Measurements from ENCODE around the gene COL4A2.
"Not testable (repeated sequence)": the region's sequence is repeated elsewhere in the genome, so short reads cannot be mapped to it uniquely, and the experiment has no call there.

COL4A2 gene

DNA sequence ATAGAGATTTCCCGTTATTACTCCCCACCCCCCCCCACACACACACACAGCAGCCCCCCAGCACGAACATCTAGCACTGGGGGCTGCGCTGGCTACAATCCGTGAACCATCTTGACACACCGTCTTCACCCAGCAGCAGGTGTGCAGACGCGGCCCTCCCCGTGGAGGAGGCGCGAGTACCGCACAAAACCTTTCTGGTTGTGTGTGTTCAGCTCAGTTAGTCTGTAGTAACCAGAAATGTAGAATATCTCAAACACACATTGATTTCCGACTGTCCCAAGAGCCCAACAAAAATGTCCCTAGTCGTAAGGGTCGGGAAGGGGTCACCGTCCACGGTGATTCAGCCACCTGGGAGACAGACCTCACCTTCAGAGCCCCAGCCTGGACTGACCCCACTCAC lies 131.7 kb downstream of the COL4A2 start:
- DNase-seq (ENCODE audit: low read depth), result no peak

DNA sequence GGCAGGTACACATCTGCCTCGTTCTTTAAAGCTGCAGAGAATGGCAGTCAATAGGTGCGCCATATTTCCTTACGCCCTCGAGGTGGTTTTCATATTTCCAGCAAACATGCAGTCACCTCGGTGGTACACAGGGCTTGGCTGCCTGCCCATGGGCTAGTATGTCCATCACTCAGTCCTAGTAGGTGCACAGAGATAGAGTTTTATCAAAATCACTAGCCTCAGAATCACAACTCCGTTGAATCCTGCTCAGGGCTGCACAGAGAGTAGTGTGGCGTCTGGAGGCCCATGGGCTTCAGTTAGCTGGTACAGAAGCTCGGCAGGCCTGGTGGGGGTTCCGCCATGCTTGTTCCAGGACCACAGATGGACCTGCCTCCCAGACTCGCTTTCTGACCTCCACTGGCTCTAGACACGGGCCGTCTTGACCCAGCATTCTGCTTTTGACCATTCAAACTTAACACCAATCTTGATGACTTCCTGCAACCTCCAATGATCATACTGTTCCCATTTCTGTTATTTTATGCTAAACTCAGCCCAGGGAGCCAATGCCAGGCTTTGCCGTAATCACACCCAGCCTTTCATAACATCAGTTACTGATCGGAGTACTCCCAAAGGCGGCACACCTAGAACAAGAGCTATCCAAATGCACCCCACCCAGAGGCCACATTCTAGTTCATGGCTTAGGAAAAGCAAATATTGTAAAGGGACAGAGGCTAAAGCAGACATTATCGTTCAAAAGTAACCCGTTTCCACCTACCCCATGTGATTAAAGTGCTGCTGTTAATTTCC lies 134.1 kb downstream of the COL4A2 start:
- no peak for DNase-seq (ENCODE audit: low read depth)

DNA sequence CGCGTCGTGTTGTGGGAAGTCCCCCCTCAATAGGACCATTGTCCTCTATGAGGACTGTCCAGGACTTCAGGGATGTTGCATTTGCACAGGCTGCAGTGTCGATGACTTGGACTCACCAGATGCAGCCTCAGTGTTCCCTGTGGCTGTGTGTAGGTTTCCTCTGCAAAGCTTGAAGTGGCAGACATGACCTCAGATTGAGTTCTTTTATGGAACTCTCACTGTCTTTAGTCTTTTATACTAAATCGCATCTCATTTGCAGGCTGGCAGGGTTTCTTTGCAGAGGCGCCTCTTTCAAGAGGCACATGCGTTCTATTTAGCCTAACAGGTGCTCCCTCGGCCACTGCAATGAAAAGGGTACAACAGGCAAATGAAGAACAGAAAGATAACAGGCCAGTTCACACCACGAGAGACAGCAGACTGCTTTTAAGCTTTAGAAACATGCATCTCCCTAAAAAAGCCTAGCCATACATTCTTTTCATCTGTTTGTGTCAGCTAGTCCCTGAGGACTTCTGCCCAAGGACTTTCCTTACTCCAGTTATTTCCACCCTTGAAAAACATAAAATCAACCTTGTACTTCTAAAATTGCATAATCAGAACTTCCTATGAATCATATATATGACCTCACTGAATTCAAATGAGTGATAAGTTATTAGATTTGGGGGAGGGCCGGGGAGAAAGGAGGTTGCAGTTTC lies 136.0 kb downstream of the COL4A2 start:
- DNase-seq (ENCODE audit: low read depth), result no peak

DNA sequence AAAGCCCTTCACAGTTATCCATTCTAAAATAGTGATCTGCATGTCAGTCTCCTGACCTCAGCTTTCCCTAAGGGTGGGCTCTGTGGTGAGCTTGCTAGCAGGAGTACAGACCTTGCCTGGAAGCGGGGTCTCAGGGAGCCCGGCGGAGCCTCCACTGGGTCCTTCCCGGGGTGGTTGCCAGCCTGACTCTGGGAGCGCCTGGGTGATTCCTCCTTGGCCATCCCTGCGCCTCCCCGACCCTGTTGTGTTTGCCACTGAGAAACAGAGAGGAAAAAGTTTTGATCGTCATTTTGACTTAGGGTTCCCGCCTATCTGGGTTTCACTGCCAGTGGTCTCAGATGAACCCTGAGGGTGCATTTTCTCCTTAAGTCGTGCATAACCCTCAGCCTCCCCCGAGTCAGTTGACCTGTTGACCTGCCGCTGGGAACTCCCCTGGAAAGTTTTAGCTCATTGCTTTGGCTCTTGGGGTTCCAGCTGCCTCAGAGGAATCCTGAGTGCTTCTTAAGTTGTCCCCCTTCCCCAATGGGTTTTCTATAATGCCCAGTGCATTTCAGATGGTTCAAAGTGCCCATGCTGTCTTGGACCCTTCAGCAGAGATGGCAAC lies 136.6 kb downstream of the COL4A2 start:
- DNase-seq (ENCODE audit: low read depth), result no peak

DNA sequence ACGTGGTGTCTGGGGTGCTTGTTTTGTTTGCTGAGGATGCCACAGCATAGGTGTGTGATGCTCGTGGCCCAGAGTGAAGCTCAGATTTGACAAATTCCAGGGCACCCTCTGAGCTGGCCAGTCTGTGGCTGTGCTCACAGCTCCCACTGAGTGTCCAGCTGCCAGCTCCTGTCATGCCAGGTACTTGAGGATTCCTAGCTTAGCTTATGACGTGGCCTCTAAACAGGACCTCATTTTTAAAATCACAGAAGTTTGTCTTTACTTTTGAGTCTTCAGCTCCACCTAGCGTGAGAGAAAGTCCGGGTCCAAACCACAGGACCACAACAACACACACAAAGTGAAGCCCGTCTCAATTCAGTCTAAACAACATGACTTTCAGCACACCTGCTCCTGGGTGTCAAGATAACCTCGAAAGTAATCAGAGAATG lies 137.2 kb downstream of the COL4A2 start:
- no peak for DNase-seq (ENCODE audit: low read depth)

DNA sequence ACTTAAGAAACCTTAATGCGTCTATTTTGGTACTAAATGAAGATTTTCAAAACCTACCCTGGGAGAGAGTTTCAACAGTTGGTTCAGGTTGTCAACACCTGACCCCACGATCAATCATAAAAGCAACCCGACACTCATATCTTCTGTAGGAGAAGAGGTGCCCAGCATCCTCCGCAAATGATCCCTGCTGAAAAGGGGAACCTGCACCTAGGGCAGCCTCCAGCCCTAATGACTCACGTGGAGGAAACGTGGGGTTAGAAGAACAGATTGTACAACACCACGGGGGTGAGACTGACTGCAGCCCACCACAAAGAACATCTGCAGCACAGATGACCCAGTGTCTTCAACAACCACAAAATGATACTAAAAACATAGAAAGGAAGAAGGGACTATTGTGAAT lies 138.1 kb downstream of the COL4A2 start:
- no peak for DNase-seq (ENCODE audit: low read depth)

DNA sequence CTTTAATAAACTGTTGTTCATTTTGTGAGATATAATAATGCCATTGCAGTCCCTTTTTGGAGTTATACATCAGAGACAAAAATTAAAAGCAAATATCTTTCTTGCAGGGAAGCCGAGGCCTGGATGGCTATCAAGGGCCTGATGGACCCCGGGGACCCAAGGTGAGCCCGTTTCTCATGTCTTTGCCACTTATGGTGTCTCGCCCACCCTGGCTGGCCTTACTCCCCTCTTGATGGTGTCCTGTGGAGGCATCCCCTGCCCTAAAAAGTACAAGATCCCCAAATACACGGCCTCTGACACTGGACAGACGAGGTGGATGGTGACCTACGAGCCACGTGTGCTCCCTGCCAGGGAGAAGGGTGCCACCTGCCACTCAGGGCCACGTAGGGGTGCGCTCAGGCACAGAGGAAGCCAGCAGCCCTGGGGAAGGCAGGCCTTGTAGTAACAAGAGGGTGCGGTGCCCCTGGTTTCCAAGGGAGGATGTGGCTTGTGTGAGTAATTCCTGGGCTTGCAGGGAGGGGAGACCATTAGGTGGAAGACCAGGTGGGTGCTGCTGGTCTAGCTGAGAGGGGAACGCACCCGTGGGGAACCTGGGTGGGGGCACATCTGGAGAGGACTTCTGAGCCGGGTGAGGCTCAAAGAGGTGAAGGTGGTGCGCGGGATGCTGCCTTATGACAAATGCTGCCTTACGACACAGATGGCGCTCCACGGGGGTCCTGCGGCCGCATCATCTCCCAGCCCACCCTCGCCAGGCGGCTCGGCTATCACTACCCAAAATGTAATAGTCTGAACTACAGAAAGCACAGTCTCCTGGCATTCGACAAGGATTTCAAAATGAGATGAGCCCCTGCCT lies 138.9 kb downstream of the COL4A2 start:
- no peak for DNase-seq (ENCODE audit: low read depth)

DNA sequence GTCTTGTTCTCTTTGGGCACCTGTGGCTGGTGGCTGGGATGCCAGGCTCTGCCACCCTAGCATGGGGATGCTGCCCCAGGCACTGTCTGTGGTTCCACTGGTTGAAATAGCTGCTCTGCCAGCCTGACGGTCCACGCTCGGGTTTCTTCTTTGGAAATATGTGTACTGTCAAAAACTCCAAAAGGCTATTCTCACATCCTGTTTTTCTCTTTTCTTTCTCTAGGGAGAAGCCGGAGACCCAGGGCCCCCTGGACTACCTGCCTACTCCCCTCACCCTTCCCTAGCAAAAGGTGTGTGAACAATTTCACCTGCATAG lies 139.4 kb downstream of the COL4A2 start:
- DNase-seq (ENCODE audit: low read depth), result no peak

DNA sequence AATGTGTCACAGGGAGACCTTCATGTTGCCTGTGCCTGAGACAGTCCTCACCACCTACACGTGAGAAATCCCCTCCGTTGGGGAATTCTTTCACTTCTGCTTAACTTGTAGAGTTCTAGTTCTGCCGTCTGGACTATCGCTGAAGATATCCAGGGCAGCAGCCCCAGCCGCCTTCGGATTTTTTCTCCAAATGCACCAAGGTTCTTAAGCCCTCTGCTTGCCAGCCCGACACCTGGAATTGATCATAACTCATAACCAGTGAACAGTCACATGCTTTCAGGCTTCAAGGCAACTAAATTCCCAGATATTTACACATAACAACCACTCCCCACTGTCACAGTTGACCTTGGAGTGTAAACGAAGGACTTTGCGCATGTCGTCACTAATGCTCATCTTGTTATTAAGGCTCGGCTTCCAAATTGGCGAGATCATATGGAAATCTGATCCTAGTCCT lies 140.0 kb downstream of the COL4A2 start:
- DNase-seq (ENCODE audit: low read depth), result no peak

DNA sequence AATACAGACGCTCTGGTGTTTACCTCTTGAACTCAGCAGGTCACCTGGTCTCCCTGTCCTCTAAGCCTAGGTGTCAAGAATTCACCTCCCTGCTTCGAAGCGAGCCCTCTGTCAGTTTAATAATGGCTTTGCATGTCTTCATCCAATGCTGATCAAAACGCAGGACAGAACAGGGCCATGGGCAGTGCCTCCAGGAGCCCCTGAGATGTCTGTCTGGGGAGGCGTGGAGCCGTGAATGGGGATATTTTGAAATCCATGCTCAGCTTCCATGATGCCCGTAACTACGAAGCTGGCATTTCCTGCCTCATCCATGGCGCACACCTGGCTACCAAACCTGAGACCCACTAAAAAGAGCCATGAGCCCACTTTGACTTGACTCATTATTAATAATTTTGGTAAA lies 140.7 kb downstream of the COL4A2 start:
- no peak for DNase-seq (ENCODE audit: low read depth)

DNA sequence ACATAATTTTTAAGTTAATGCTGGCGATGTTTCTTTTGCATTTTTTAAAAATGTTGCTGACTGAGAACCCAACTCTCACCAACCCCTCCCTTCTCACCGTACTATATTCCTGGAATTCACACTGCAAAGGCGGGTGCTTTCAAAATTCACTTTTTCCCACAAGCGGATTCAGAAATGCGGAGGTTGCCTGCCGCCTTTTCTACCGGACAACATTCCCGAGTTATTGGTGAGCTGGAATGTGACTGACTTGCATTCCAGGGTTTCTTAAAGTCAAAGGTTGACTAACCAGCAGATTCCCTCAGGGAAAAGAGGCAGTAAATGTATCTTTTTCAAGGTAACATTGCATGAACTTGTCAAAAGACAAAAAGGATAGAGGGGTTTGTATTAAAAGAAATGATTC lies 141.1 kb downstream of the COL4A2 start:
- DNase-seq (ENCODE audit: low read depth), result no peak

DNA sequence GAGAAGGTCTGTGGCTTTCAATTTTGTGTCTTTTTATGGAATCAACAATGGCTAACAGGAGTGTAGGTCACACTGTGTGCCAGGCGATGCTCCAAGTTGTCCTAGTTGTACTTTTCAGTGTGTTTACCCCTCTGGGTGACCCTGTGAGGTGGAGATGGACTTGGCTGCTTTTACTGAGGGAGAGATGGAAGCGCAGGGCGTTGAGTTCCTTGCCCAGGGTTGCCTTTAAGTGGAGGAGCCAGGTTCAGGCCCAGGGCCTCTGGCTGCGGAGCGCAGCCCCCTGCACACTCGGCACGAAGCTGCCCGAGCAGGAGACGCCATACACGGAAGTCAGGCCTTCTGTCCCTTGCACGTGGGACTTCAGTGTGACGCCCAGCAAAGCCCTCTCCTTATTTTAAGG lies 141.6 kb downstream of the COL4A2 start:
- no peak for DNase-seq (ENCODE audit: low read depth)

DNA sequence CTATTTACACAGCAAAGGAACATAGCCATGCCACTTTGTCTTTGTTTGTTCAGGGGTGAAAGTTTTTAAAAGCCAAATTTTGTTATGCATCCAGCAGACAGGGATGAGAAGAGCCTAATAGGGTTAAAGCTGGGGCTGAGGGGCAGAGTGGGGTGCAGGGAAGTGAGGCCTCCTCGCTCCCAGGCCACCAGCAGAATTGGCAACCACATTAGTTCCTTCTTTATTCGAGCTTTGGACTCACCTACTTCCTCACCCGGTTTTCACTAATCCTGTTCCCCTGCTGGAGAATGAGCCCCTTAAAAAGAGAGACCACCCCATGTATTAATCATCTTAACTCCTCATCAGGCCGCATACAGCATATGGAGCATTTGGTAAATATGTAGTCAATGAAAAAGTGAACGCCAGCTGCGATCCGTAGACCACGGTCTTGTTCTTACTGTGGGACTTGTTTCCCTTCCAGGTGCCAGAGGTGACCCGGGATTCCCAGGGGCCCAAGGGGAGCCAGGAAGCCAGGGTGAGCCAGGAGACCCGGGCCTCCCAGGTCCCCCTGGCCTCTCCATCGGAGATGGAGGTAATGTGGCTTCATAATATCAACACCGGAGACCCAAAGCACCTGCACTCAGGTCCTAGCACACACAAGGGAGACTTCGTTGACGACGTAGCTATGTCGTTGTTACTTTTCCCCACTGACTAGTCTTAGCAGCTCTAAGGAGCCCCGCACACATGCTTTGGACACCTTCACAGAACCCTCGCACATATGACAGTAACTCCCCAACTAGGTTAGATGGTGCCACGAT lies 142.3 kb downstream of the COL4A2 start:
- no peak for DNase-seq (ENCODE audit: low read depth)

DNA sequence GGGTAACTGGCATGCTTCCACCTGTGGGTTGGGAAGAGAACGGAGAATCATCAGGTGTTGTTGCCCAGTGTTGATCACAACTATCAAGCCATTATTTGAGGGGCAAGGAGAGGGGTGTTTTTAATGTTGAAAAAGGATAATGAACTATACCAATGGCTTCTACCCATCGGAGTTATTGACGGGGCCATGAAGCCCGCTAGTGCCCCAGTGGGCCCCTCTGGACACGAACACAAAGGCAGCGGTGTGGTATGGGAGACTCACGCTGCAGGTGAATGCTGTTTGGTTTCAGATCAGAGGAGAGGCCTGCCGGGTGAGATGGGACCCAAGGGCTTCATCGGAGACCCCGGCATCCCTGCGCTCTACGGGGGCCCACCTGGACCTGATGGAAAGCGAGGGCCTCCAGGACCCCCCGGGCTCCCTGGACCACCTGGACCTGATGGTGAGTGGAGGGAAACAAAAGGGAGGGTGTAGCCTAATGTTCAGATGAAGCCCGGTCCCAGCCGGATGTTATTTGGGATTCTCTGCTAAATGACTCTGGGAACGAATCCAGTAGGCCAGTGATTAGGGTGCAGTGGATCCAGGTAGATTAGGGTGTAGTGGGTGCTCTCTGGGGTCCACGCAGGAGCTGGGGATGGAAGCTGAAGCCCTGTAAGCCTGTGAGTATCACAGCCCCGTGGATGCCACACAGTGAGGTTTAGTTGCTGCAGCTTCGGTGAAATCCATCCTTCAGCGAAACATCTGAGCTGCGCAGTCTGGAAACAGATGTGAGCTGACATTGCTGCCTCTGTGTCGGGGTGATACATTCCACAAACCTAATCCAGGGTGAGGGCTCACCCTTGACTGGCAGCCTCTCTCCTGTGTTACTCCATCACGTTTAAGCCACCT lies 143.2 kb downstream of the COL4A2 start:
- DNase-seq (ENCODE audit: low read depth), result no peak

DNA sequence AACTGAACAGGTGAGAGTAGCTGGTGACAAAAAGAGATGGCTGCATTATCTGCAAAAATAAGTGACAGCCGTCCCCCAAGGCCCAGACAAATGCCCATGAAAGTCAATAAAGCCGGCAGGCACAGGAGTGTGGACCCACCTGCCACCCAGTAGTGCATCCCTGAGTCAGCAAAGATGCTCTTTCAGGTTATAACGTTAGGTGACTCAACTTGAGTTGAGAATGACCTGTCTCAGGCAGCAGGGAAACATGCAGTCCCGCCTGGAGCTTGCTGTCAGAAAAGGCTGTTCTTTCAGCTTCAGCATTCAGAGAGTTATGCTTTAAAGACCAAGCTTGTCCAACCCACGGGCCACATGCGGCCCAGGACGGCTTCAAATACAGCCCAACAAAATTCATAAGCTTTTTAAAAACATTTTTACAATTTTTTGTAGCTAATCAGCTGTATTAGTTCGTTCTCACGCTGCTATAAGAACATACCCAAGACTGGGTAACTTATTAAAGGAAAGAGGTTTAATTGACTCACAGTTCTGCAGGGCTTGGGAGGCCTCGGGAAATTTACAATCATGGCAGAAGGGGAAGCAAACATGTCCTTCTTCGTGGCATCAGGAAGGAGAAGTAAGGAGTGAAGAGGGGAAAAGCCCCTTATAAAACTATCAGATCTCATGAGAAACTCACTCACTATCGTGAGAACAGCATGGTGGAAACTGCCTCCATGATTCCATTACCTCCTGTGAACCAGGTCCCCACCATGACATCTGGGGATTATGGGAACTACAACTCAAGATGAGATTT lies 144.1 kb downstream of the COL4A2 start:
- DNase-seq (ENCODE audit: low read depth), result no peak

DNA sequence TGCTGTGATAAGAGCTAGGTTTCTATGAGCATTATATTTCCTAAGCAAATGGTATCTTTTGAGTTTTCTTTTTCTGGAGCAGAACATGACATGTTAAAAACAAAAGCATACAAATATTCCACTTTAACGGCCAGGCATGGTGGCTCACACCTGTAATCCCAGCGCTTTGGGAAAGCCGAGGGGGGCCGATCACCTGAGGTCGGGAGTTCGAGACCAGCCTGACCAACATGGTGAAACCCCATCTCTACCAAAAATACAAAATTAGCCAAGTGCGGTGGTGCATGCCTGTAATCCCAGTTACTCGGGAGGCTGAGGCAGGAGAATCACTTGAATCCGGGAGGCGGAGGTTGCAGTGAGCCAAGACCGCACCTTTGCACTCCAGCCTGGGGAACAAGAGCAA lies 146.0 kb downstream of the COL4A2 start:
- DNase-seq (ENCODE audit: low read depth), result not testable (repeated sequence)

DNA sequence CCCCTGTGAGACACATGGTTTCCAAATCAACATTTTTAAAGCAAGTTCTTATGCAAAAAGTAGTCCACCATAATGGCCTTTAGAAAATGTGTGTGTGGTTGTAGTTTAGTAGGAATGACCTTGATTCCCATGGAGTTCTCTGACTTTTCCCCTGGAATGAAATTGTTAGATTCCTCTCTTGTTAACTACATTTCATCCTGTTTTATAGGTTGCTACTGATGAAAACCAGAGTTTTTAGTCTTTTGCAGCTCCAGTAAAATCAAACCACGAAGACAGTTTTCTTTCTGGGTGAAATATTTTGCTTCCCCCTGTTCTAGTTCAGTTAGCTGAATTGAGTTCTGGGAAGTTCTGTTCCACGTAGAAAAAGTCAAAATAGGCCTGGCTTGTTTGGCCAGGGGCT lies 146.7 kb downstream of the COL4A2 start:
- DNase-seq (ENCODE audit: low read depth), result no peak

DNA sequence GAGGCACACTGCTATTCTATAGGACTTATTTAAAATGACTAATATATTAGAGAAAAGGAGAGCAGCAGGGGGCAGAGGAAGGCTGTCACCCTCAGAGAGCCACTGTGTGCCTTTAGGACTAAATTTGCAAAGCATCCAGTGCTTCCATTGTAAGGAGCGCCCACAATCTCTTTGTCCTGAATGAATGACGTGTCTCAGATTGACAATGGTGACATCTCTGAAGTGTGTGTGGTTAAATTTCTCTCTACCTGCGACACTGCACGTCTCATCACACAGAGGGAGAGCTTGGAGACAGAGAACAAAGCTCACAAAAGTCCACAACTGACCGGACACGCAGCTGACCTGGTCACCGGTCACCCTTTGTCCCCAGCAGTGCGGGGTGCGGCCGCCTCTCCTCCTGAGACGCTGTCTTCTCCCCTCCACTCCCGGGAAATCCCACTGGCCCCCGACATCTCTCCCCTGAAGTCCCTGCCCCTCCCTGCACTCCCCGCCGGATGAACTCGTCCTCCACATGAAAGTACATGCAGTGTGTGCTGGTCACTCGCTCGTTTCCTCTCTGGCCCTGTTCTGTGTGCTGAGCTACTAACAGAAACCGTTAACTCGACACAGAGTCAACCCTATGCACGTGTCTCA lies 147.3 kb downstream of the COL4A2 start:
- DNase-seq (ENCODE audit: low read depth), result no peak

DNA sequence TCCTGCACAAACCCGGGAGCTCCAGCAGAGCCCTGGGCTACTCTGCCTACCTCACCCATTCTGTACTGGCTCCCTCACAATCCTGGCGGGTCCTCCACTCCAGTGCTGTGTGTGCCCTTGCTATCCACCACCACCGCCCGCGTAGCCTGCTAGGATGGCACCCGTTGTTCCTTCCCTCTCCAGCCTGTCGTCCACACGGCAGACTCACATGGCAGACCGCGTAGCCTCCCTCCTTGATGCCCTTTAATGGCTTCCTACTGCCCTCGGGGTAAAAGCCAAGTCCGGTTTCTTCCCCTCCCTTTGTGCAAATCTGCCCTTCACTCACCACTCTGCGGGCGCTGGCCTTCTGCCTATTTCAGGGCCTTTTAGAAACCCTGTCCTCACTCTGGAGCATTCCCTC lies 147.9 kb downstream of the COL4A2 start:
- DNase-seq (ENCODE audit: low read depth), result no peak
